Measurements from ENCODE around the gene PRELID3B. TPM values are rescaled to one million over a fixed set of nuclear protein-coding genes. Genes with fewer than 3 reads are reported as not detected.
A peak's percentile ranks its signal among the peaks of the same experiment; 100 is the strongest.
"Not testable (repeated sequence)": the region's sequence is repeated elsewhere in the genome, so short reads cannot be mapped to it uniquely, and the experiment has no call there.

PRELID3B gene
- total RNA-seq, 6 donors from 2014 or later = 5.2 to 77.1 (median 46.0) TPM

GRCh38 chr20:59013031-59013951 lies 29.3 kb downstream of the PRELID3B start:
- WGBS, 2 donors = 87 to 92% methylated on average over 17 of the region's 17 CpGs
- Histone ChIP-seq H3K4me3 (no peak overlapping the region), H3K4me1 (peaks cover 16 to 23% (median 21%) of the 10 kb centered on the region in 4 donors), H3K9me3 (no peaks in the 10 kb centered on the region), H3K27ac (no peak overlapping the region), H3K36me3 (no peaks in the 10 kb centered on the region), H3K27me3 (no peaks in the 10 kb centered on the region)
- DNase-seq = no peak
- no peak for TF ChIP-seq CTCF (IDR thresholded peaks at IDR 0.05)
- TF ChIP-seq POLR2A (IDR thresholded peaks at IDR 0.05) = no peak
- no peak for TF ChIP-seq POLR2AphosphoS5 (IDR thresholded peaks at IDR 0.05)
- TF ChIP-seq EP300 (IDR thresholded peaks at IDR 0.05) = no peak
- no peak for ATAC-seq (ENCODE audit: low FRiP score in 2 of 2)

- H3K9me3 ChIP-seq; H3K36me3 ChIP-seq; ATAC-seq (ENCODE audit: low FRiP score in 2 of 2); H3K27me3 ChIP-seq; H3K4me3 ChIP-seq; DNase-seq: not testable (repeated sequence)
- WGBS, 2 donors = 78 to 91% methylated on average over 3 of the region's 3 CpGs
- Histone ChIP-seq H3K27ac (peak overlapping the region in 2 of 4 donors; percentile 56 to 60), H3K4me1 (peaks cover 22 to 30% (median 29%) of the 10 kb centered on the region in 4 donors)
These were observed 30.8 kb downstream of the PRELID3B start for GRCh38 chr20:59011874-59012157.

GRCh38 chr20:59010995-59011873 lies 31.4 kb downstream of the PRELID3B start:
- Histone ChIP-seq H3K4me3 (no peak overlapping the region), H3K9me3 (no peaks in the 10 kb centered on the region), H3K27ac (peak overlapping the region; percentile 28 to 67 (median 58)), H3K36me3 (no peaks in the 10 kb centered on the region), H3K27me3 (no peaks in the 10 kb centered on the region), H3K4me1 (peaks cover 23 to 33% (median 30%) of the 10 kb centered on the region in 4 donors)
- WGBS, 2 donors = 43 to 49% methylated on average over 17 of the region's 17 CpGs
- ATAC-seq (ENCODE audit: low FRiP score in 2 of 2) (no peak), DNase-seq (no peak)
- TF ChIP-seq POLR2A (IDR thresholded peaks at IDR 0.05) (no peak), CTCF (IDR thresholded peaks at IDR 0.05) (no peak), POLR2AphosphoS5 (IDR thresholded peaks at IDR 0.05) (no peak), EP300 (IDR thresholded peaks at IDR 0.05) (no peak)

- TF ChIP-seq POLR2A (IDR thresholded peaks at IDR 0.05) = peak in 1 of 4 donors; percentile 9
- TF ChIP-seq POLR2AphosphoS5 (IDR thresholded peaks at IDR 0.05) = no peak
- no peaks in the 10 kb centered on the region for H3K36me3 ChIP-seq
- peaks cover 31 to 41% (median 37%) of the 10 kb centered on the region in 4 donors for H3K4me1 ChIP-seq
- 53 to 74% methylated on average over 8 of the region's 8 CpGs for WGBS, 2 donors
- no peaks in the 10 kb centered on the region for H3K27me3 ChIP-seq
- peak in 1 of 2 donors; percentile 86 for DNase-seq
- peak overlapping the region; percentile 56 to 67 (median 58) for H3K27ac ChIP-seq
- no peak overlapping the region for H3K4me3 ChIP-seq
- no peaks in the 10 kb centered on the region for H3K9me3 ChIP-seq
- peak in 1 of 2 donors; percentile 64 for ATAC-seq (ENCODE audit: low FRiP score in 2 of 2)
These were observed 32.1 kb downstream of the PRELID3B start for GRCh38 chr20:59010321-59010994.

GRCh38 chr20:59008715-59009336 lies 33.8 kb downstream of the PRELID3B start:
- peak in 1 of 2 donors; percentile 18 for DNase-seq
- H3K4me1 ChIP-seq = peaks cover 47 to 57% (median 52%) of the 10 kb centered on the region in 4 donors

More at GRCh38 chr20:59008715-59009336, 33.8 kb downstream of the PRELID3B start:
- Histone ChIP-seq H3K36me3 (peaks cover 0 to 3% (median 0%) of the 10 kb centered on the region in 4 donors), H3K9me3 (no peaks in the 10 kb centered on the region), H3K4me3 (no peak overlapping the region), H3K27ac (peak overlapping the region; percentile 86 to 95 (median 92)), H3K27me3 (no peaks in the 10 kb centered on the region)
- ATAC-seq (ENCODE audit: low FRiP score in 2 of 2) = no peak
- TF ChIP-seq POLR2A (IDR thresholded peaks at IDR 0.05) (no peak), POLR2AphosphoS5 (IDR thresholded peaks at IDR 0.05) (no peak), CTCF (IDR thresholded peaks at IDR 0.05) (no peak)
- WGBS, 2 donors = 76 to 81% methylated on average over 4 to 8 of the region's 8 CpGs

Measured in upper lobe of left lung (tissue), 6 donors.